SIG-M5 treated with dmso at 0.1 percent for 504 hours (cell line): ENCODE measurements around the gene MAPK11.
"Not testable (repeated sequence)": the region's sequence is repeated elsewhere in the genome, so short reads cannot be mapped to it uniquely, and the experiment has no call there.

Source experiments
- DNase-seq: peaks from one replicate; lab custom pipeline; 2025; ENCODE audit not compliant: unreplicated experiment; lab: John Stamatoyannopoulos, UW

The MAPK11 gene

GRCh38 chr22:50278956-50279619 lies 8.9 kb upstream of the MAPK11 start:
- DNase-seq = no peak

DNA sequence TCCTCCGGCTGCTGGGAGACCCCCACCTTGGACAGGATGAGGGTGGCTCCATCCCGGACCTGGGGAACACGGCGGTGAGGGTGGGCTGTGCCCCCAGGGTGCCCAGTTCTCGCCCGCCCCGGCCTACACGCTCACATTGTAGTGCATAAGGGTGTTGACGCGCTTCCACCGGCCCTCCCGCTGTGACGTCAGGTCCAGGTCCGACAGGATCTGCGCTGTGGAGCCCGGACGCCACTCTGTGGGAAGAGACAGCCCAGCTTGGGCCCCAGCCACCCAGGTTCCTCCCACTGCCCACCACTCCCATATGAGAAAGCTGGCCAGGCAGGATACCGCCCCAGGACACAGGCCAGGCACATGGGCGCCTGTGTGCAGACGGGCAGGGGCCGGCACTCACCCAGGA lies 8.3 kb upstream of the MAPK11 start:
- no peak for DNase-seq

DNA sequence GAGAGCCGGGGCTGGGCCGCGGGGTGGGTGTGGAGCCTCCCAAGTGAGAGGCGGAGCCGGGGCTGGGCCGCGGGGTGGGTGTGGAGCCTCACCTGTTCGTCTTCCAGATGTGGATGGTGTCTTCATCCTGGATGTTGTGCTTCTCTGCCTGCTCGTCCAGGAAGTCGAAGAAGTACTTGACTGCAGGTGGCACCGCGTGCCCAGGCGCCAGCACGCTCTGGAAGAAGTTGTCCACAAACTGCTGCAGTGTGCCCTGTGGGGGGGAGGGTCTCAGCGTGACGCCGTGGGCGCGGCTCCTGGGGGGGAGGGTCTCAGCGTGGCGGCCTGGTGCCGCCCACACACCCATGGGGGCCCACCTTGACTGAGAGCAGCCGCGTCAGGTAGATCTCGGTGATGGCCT lies 7.6 kb upstream of the MAPK11 start:
- no peak for DNase-seq

DNA sequence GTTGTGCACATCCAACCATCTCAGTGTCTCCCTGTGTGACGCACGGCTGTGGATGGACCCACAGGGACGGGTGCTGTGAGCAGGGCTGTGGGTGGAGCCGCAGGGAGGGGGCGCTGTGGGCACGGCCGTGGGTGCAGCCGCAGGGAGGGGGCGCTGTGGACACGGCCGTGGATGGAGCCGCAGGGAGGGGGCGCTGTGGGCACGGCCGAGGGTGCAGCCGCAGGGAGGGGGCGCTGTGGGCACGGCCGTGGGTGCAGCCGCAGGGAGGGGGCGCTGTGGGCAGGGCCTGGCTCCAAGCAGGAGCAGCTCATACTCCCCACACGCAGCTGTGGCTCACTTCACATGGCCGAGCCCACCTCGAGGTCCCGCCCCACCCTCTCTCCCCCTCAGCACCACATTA lies 6.0 kb upstream of the MAPK11 start:
- DNase-seq = no peak

- no peak for DNase-seq
These were observed 5.2 kb upstream of the MAPK11 start for GRCh38 chr22:50275181-50276055.

DNA sequence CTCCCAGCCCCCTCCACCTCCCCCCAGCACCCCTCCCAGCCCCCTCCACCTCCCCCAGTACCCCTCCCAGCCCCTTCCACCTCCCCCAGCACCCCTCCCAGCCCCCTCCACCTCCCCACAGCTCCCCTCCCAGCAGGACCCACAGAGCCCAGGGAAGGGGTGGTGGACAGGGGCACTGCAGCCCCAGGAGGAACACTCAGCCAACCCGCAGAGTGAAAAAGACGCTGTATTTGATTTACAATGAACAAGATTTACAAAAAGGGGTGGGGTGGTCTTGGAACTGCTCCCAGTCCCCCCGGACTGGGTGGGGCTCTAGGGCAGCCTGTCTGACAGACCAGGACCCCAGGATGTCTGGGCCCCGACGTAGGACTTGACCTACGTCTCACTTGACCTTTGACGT lies 4.6 kb upstream of the MAPK11 start:
- no peak for DNase-seq

- peak; percentile 50 for DNase-seq
These were observed 4.1 kb upstream of the MAPK11 start for GRCh38 chr22:50274311-50274710.

- not testable (repeated sequence) for DNase-seq
These were observed 3.6 kb upstream of the MAPK11 start for GRCh38 chr22:50273781-50274180.

- DNase-seq = not testable (repeated sequence)
These were observed 3.2 kb upstream of the MAPK11 start for GRCh38 chr22:50273352-50273751.

DNA sequence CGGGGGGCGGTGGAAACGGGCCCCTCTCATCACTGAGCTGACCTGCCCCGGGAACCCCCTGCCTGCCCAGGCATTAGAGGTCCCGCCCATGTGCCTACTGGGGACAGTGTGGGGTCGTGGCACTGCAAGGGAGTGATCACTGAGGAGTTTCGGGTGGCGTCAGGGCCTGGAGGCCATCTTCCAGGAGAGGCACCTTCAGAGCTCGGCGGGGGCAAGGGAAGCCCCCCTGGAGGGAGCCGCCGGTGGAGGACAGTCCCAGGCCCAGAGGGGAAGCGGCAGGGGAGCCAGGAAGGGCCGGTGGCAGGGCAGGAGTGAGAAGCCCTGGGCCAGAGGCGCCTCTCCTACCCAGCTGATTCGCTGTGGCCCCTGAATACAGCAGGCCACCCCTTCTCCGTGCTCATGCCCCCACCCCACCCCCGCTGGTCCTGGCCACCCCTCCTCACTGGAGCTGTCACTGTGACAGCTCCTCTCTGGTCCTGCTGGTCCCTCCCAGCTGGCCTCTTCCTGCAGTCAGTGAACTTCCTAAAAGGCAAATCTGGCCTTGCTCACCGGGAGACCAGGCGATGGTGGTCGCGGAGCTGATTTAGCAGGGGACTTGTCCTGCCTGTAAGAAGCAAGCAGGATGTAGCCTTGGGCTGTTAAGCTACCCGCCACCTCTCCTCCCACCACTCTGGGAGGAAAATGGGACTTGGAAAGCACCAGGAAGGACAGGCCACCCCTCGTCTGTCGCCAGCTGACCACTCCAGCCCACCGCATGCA lies 2.0 kb upstream of the MAPK11 start:
- no peak for DNase-seq

- peak; percentile 18 for DNase-seq
These were observed 1.4 kb upstream of the MAPK11 start for GRCh38 chr22:50271519-50271970.

GRCh38 chr22:50270666-50271394 lies 650 bp upstream of the MAPK11 start:
- DNase-seq = peak; percentile 36

DNA sequence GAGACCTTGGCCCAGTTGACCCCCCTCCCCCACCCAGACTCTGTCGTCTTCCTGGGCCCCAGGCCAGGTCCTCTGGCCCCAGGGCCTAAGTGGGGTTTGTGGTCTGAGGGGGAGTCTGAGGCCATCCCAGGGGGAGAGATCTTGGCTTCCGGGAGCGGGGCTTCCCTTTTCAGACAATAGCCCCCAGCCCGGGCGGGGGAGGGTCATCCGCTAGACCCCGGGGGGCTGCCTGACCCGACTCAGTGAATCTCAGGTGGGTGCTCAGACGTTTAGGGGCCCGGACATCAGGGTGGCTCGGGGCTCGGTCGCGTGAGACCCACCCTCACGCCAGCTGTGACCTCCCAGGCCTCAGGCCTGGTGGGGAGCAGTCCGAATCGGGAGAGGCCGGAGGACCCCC lies 609 bp downstream of the MAPK11 start:
- DNase-seq = no peak

DNA sequence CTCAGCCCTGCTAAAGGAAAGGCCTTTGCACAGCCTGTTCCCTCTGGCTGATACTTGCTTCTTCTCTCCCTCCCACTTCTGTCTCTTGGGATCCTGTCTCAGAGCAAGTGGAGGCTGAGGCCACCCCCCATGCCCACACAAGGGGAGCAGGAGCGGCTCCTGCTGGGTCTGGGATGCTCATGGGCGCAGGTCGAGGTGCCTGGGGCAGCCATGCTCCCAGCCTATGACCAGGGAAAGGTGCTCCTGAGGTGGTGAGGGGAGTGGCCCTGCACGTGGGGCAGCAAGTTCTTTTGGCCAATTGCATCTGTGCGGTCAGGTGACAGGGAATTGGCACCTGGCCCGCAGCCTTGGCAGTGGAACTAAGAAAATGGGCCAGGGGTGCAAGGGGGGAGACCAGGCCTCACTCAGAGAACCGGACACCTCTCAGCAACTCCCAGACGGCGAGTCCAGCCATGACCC lies 1.5 kb downstream of the MAPK11 start:
- no peak for DNase-seq

DNA sequence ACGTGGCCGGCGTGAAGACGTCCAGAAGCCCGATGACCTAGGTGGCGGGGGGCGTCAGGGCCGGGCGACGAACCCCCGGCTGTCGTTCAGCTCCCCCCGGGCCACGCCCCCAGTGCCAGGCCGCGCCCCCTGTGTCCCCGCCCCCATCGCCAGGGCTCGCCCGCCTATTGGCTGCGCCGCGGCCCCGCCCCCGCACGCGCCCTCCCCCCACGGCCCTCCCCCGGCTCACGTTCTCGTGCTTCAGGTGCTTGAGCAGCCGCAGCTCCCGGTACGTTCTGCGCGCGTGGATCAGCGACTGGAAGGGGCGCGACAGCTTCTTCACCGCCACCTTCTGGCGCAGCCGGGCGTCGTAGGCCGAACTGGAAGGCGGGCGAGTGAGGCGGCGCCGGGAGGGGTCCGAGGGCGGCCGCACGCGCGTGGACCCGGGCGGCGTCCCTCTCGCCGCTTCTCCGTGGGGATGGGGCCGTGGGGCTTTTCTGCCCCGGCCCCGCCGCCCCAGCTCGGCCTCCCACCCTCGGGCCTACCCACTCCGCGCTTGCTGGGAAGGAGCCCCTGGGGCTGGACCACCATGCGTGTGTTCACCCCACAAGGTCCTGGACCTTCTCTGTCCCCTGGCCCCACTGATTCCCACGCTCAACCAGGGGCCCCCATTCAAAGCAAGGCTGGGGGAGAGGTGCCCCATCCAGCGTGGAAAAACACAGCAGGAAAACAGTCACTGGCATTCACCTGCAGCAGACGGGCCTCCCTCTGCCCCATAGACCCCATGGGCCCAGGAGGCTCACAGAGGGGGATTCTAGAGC lies 2.4 kb downstream of the MAPK11 start:
- no peak for DNase-seq

- DNase-seq = no peak
These were observed 3.2 kb downstream of the MAPK11 start for GRCh38 chr22:50266994-50267393.

DNA sequence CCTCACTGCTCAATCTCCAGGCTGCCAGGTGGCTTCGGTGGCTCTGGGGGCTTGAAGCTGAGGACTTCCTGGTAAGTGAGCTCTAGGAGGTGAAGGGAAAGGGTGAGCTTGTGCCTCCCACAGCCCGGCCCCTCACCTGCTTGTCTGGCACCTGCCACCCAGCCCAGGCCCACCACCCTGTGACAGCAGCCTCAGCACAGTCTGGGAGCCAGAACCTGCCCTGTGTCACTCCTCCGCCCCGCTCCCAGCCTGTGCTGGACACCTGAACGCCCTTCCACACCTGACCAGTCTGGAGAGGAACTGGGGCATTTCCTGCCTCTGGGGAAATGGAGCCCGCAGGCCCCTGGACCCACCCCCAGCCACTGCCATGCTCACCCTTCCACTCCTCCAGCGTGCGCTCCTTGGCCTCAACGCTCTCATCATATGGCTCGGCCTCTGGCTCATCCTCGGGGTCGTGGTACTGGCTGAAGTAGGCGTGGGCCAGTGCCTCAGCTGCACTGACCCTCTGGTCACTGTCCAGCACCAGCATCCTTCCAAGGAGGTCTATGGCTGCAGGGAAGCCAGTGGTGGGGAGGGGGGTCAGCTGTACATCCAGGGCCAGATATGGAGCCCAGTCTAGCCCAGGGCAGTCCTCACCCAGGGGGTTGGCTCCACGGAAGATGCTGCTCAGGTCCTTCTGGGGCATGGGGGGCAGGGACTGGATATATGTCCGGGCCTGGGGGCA lies 5.1 kb downstream of the MAPK11 start:
- no peak for DNase-seq

- DNase-seq = no peak
These were observed 6.0 kb downstream of the MAPK11 start for GRCh38 chr22:50264104-50264745.
